Measurements from ENCODE around the gene CLEC10A.

The CLEC10A gene

GRCh38 chr17:7043497-7044198, 36.4 kb downstream of the CLEC10A start, which contains the start of gene SLC16A11:
Gene SLC16A11 (minus strand): TSS chr17:7044092. CDS start chr17:7043513, 579 bp downstream.
- no peak within 1 kb of the TSS for H3K27ac ChIP-seq
- DNase-seq (ENCODE audit: low read depth, low spot score) = no peak

GRCh38 chr17:7043182-7043496, 36.9 kb downstream of the CLEC10A start:
- DNase-seq (ENCODE audit: low read depth, low spot score) = no peak
- H3K27ac ChIP-seq = no peak overlapping the region

GRCh38 chr17:7042501-7043181, 37.4 kb downstream of the CLEC10A start:
- H3K27ac ChIP-seq = no peak overlapping the region
- DNase-seq (ENCODE audit: low read depth, low spot score) = no peak

GRCh38 chr17:7041607-7042500, 38.2 kb downstream of the CLEC10A start:
- no peak overlapping the region for H3K27ac ChIP-seq
- DNase-seq (ENCODE audit: low read depth, low spot score) = no peak

- H3K27ac ChIP-seq = no peak overlapping the region
- no peak for DNase-seq (ENCODE audit: low read depth, low spot score)
These were observed 40.2 kb downstream of the CLEC10A start for GRCh38 chr17:7039832-7040231.

- no peak overlapping the region for H3K27ac ChIP-seq
- DNase-seq (ENCODE audit: low read depth, low spot score) = no peak
These were observed 41.8 kb downstream of the CLEC10A start for GRCh38 chr17:7038025-7038862.

- H3K27ac ChIP-seq = peak within 1 kb of the TSS; percentile 89
- peak; percentile 94 for DNase-seq (ENCODE audit: low read depth, low spot score)
These were observed 44.3 kb downstream of the CLEC10A start, which contains the start of gene SLC16A13 for GRCh38 chr17:7035591-7036368. Gene SLC16A13 (plus strand): TSS chr17:7036015. CDS start chr17:7036383, 368 bp downstream.

GRCh38 chr17:7034955-7035590, 45.0 kb downstream of the CLEC10A start:
- H3K27ac ChIP-seq = peak overlapping the region; percentile 89
- DNase-seq (ENCODE audit: low read depth, low spot score) = no peak

GRCh38 chr17:7029659-7030058, 50.4 kb downstream of the CLEC10A start:
- no peak for DNase-seq (ENCODE audit: low read depth, low spot score)
- H3K27ac ChIP-seq = no peak overlapping the region

GRCh38 chr17:7029096-7029495, 51.0 kb downstream of the CLEC10A start:
- no peak for DNase-seq (ENCODE audit: low read depth, low spot score)
- no peak overlapping the region for H3K27ac ChIP-seq

GRCh38 chr17:7027335-7027734, 52.7 kb downstream of the CLEC10A start:
- no peak overlapping the region for H3K27ac ChIP-seq
- DNase-seq (ENCODE audit: low read depth, low spot score) = no peak

GRCh38 chr17:7026471-7027115, 53.5 kb downstream of the CLEC10A start:
- no peak overlapping the region for H3K27ac ChIP-seq
- DNase-seq (ENCODE audit: low read depth, low spot score) = no peak

GRCh38 chr17:7025245-7025644, 54.8 kb downstream of the CLEC10A start:
- H3K27ac ChIP-seq = no peak overlapping the region
- DNase-seq (ENCODE audit: low read depth, low spot score) = no peak

Data from epithelial cell of prostate (primary cell).